GM12873 (cell line): ENCODE results near the gene PLA2G5.

Experiments used
- CTCF ChIP-seq: IDR thresholded peaks from 2 replicates; pipeline ENCODE4 v1.5.1; 2012; ENCODE audit warnings: low read depth, mild to moderate bottlenecking, moderate library complexity, low read length, control low read depth; ENCODE audit not compliant: insufficient read depth; ENCODE audit errors: missing control alignments

PLA2G5 gene

GRCh38 chr1:20115916-20116315, 45.9 kb downstream of the PLA2G5 start:
- no peak for TF ChIP-seq CTCF

- TF ChIP-seq CTCF: no peak
Measured at GRCh38 chr1:20117236-20117635, 47.2 kb downstream of the PLA2G5 start.

GRCh38 chr1:20119347-20119746, 49.4 kb downstream of the PLA2G5 start, which contains the start of gene PLA2G2D:
PLA2G2D (minus strand) TSS chr1:20119536; CDS start chr1:20119498, 38 bp downstream.
- no peak for TF ChIP-seq CTCF

GRCh38 chr1:20120796-20121195, 50.8 kb downstream of the PLA2G5 start:
- no peak for TF ChIP-seq CTCF

GRCh38 chr1:20123722-20124455, 53.9 kb downstream of the PLA2G5 start:
- TF ChIP-seq CTCF: no peak

- TF ChIP-seq CTCF: no peak
Measured at GRCh38 chr1:20124456-20125057, 54.6 kb downstream of the PLA2G5 start.

GRCh38 chr1:20125100-20125499, 55.1 kb downstream of the PLA2G5 start:
- TF ChIP-seq CTCF: no peak
